ENCODE data around the gene CAVIN1.
"Not testable (repeated sequence)": the region's sequence is repeated elsewhere in the genome, so short reads cannot be mapped to it uniquely, and the experiment has no call there.

The CAVIN1 gene

GRCh38 chr17:42387661-42388380, 35.2 kb downstream of the CAVIN1 start:
- ATAC-seq (ENCODE audit: low read depth) (no peak), DNase-seq (ENCODE audit: low spot score in 2 of 2) (peak in 1 of 2 donors; percentile 30)
- Mint-ChIP-seq H3K4me3 (peak overlapping the region; percentile 91), H3K27me3 (no peaks in the 10 kb centered on the region), H3K27ac (peak overlapping the region; percentile 100), H3K9me3 (no peaks in the 10 kb centered on the region), H3K4me1 (peaks cover 30% of the 10 kb centered on the region), H3K36me3 (no peaks in the 10 kb centered on the region)

DNA sequence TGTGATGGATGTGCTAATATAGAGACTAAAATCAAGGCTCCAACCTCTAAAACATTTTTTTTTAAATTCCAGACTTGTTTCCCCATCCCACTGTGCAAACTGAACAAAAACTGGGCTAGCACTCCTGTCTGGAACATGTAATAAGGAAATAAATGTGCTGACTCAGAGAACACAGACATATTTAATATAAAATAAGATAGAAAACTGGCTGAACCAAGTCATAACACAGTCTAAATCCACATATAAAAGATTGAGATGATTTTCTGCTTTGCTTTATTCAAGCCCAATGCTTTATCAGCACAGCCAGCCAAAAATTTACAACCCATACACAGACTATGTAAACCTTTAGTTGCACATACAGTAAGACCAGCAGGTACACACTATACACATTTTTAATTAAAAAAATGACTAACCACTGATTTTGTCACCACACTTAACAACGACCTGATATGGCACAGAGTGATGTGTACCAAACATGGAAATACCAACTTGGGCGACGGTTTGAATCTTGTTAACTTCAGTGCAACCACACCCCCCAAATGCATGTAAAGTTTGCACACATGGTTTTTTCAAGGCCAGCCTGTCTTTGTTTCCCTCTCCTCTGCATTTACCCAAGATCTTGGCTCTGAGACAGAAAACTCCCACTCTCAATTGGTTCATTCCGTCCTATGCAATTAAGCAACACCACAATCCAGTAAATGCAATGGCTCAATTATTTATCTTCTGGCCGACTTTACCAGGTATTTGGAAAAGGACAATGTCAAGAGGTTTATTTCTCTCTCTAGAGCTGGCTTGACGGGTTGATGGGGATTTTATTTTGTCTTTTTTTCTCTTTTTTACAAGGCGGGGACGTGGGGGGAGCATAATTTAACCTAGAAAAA, 36.0 kb downstream of the CAVIN1 start:
- Mint-ChIP-seq H3K27me3 (no peaks in the 10 kb centered on the region), H3K36me3 (no peaks in the 10 kb centered on the region), H3K4me1 (peaks cover 30% of the 10 kb centered on the region), H3K4me3 (peak overlapping the region; percentile 91), H3K27ac (peak overlapping the region; percentile 100), H3K9me3 (no peaks in the 10 kb centered on the region)
- DNase-seq (ENCODE audit: low spot score in 2 of 2) (no peak), ATAC-seq (ENCODE audit: low read depth) (no peak)

GRCh38 chr17:42381898-42382297, 41.2 kb downstream of the CAVIN1 start:
- H3K9me3 Mint-ChIP-seq, result no peaks in the 10 kb centered on the region
- no peaks in the 10 kb centered on the region for H3K27me3 Mint-ChIP-seq
- no peaks in the 10 kb centered on the region for H3K36me3 Mint-ChIP-seq
- ATAC-seq (ENCODE audit: low read depth) (no peak), DNase-seq (ENCODE audit: low spot score in 2 of 2) (no peak)
- peak overlapping the region; percentile 41 for H3K27ac Mint-ChIP-seq
- H3K4me3 Mint-ChIP-seq, result no peak overlapping the region
- peaks cover 42% of the 10 kb centered on the region for H3K4me1 Mint-ChIP-seq

DNA sequence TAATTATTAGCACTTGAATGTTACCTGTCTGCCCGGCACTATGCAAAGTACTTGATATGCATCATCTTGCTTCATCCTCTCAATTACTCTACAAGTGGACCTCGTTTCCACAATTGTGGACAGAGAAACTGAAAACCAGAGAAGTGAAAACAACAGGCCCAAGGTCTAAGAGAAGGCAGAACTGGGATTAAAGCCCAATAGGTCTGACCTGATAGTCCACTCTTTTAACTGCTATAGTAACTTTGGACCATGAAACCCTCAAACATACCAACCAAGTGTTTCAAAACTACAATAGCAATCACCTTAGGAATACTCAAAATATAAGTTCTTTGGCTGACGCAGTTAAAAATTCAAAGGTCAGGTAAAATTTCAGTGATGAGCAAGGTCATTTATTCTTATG, 42.1 kb downstream of the CAVIN1 start:
- Mint-ChIP-seq H3K4me1 (peaks cover 38% of the 10 kb centered on the region), H3K9me3 (no peaks in the 10 kb centered on the region), H3K36me3 (no peaks in the 10 kb centered on the region), H3K27me3 (no peaks in the 10 kb centered on the region), H3K4me3 (no peak overlapping the region), H3K27ac (no peak overlapping the region)
- DNase-seq (ENCODE audit: low spot score in 2 of 2), result no peak
- ATAC-seq (ENCODE audit: low read depth), result no peak

DNA sequence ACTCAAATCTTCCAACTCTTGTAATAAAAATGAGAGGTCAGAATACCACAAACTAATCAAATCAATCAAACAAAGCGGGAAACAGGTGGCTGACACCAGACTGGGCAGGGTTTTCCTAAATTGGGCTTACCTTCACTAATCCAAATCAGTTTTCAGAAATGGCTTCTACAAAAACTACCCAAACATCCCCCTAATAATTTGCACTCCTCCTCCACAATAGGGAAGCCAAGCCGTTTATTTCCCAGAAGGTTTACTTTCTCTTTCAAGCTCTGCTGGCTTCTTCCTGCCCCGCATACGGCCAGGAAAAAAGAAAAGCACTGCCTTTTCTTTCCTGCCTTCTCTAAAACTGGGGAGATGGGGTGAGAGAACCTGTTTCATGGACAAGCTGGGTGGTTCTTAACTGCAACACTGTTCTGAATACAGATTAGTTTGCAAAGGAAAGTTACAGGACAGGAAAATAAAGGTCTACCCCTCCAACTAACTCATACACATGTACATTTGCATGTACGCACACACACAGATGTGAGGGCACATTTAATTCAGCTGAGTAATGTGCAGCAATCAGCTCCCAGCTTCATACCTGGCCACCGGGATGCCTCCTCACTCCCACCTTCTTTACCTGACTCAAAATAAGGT, 44.0 kb downstream of the CAVIN1 start:
- Mint-ChIP-seq H3K4me1 (peaks cover 37% of the 10 kb centered on the region), H3K4me3 (peak overlapping the region; percentile 83), H3K27me3 (no peaks in the 10 kb centered on the region), H3K9me3 (no peaks in the 10 kb centered on the region), H3K27ac (peak overlapping the region; percentile 93), H3K36me3 (peaks cover 2% of the 10 kb centered on the region)
- peak; percentile 88 for ATAC-seq (ENCODE audit: low read depth)
- DNase-seq (ENCODE audit: low spot score in 2 of 2), result no peak

DNA sequence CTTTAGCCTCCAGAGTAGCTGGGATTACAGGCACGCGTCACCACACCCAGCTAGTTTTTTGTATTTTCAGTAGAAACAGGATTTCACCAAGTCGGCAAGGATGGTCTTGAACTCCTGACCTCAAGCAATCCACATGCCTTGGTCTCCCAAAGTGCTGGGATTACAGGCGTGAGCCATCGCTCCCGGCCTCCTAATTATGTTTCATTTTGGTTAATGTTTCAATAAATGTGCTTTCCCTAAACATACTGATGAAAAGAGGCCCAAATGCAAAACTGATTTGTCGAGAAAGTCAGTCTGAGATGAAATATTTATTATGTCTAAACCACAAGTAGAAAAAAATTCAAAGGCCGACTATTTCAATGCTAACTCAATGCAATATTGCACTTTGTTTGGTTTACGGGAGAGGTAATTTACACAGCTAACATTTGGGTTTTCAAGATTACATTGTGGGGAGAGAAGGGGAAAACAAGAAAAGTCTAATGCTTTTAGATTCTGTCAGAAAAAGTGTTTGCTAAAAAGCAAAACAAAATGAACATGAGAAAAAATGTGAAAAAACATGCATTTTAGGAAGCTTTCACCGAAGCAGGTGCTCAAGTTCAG, 44.6 kb downstream of the CAVIN1 start:
- Mint-ChIP-seq H3K27me3 (no peaks in the 10 kb centered on the region), H3K36me3 (peaks cover 2% of the 10 kb centered on the region), H3K4me3 (peak overlapping the region; percentile 83), H3K9me3 (no peaks in the 10 kb centered on the region), H3K27ac (peak overlapping the region; percentile 93), H3K4me1 (peaks cover 36% of the 10 kb centered on the region)
- no peak for ATAC-seq (ENCODE audit: low read depth)
- no peak for DNase-seq (ENCODE audit: low spot score in 2 of 2)

DNA sequence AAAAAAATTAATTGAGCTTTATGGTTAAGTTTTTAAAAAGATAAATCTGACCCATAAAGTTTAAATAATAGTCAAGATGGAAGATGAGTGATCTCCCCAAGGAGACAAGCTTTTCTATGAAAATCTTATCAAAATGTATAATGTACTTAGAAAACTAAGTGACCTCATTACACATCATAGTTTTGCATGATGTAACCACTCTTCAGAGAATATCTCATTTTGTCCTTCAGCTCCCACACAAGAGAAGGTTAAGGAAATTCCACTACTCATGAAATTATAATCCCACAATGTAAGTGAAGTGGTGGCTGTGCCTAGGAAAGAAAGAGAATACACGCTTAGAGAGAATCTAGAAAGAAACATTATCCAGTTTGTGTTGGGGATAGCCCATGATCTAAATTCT, 49.2 kb downstream of the CAVIN1 start:
- Mint-ChIP-seq H3K27me3 (no peaks in the 10 kb centered on the region), H3K4me1 (peaks cover 24% of the 10 kb centered on the region), H3K27ac (no peak overlapping the region), H3K4me3 (no peak overlapping the region), H3K36me3 (peaks cover 12% of the 10 kb centered on the region), H3K9me3 (peaks cover 2% of the 10 kb centered on the region)
- DNase-seq (ENCODE audit: low spot score in 2 of 2) (no peak), ATAC-seq (ENCODE audit: low read depth) (no peak)

DNA sequence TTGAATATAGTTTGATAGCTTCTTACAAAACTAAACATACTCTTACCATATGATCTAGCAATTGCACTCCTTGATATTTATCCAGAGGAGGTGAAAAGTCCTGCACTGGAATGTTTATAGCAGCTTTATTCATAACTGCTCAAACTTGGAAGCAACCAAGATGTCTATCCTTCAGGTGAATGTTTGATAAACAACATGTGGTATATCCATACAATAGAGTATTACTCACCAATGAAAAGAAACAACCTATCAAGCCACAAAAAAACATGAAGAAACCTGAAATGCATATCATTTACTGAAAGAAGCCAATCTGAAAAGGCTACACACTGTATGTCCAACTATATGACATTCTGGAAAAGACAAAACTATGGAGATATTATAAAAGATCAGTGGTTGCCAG, 50.9 kb downstream of the CAVIN1 start:
- Mint-ChIP-seq H3K27ac (no peak overlapping the region), H3K36me3 (peaks cover 15% of the 10 kb centered on the region), H3K4me1 (peaks cover 17% of the 10 kb centered on the region), H3K9me3 (peaks cover 2% of the 10 kb centered on the region), H3K4me3 (no peak overlapping the region), H3K27me3 (no peaks in the 10 kb centered on the region)
- DNase-seq (ENCODE audit: low spot score in 2 of 2), result no peak
- ATAC-seq (ENCODE audit: low read depth), result no peak

GRCh38 chr17:42368797-42369561, 54.1 kb downstream of the CAVIN1 start:
- peaks cover 15% of the 10 kb centered on the region for H3K36me3 Mint-ChIP-seq
- H3K27ac Mint-ChIP-seq; H3K4me3 Mint-ChIP-seq; DNase-seq (ENCODE audit: low spot score in 2 of 2); H3K9me3 Mint-ChIP-seq; H3K27me3 Mint-ChIP-seq; ATAC-seq (ENCODE audit: low read depth): not testable (repeated sequence)
- H3K4me1 Mint-ChIP-seq, result peaks cover 24% of the 10 kb centered on the region

GRCh38 chr17:42368310-42368709, 54.7 kb downstream of the CAVIN1 start:
- peaks cover 17% of the 10 kb centered on the region for H3K36me3 Mint-ChIP-seq
- H3K27ac Mint-ChIP-seq; ATAC-seq (ENCODE audit: low read depth); DNase-seq (ENCODE audit: low spot score in 2 of 2); H3K9me3 Mint-ChIP-seq; H3K4me3 Mint-ChIP-seq; H3K27me3 Mint-ChIP-seq: not testable (repeated sequence)
- peaks cover 28% of the 10 kb centered on the region for H3K4me1 Mint-ChIP-seq

DNA sequence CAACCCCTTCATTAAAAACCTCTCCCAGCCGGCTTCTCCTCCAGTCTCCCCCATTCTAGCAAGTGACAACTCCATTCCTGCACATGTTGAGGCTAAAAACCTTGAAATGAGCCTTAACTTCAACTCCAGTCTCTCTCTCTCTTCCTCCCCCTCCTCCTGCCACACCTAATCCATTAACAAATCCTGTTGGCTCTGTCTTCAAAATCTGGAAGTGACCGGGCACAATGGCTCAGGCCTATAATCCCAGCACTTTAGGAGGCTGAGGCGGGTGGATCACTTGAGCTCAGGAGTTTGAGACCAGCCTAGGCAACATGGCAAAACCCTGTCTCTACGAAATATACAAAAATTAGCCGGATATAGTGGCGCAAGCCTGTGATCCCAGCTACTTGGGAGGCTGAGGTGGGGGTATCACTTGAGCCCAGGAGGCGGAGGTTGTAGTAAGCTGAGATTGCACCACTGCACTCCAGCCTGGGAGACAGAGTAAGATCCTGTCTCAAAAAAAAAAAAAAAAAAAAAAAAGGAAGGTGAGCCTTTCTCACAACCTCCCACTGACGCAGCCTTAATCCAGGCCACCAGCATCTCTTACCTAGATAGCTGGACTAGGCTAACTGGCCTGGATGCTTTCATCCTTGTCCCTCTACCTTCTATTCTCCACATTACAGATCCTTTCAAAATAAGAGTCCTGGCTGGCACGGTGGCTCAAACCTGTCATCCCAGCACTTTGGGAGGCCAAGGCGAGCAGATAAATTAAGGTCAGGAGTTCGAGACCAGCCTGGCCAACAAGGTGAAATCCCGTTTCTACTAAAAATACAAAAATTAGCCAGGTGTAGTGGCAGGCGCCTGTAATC, 56.7 kb downstream of the CAVIN1 start:
- peaks cover 44% of the 10 kb centered on the region for H3K4me1 Mint-ChIP-seq
- DNase-seq (ENCODE audit: low spot score in 2 of 2); H3K27me3 Mint-ChIP-seq; H3K9me3 Mint-ChIP-seq; ATAC-seq (ENCODE audit: low read depth); H3K27ac Mint-ChIP-seq; H3K4me3 Mint-ChIP-seq: not testable (repeated sequence)
- H3K36me3 Mint-ChIP-seq, result peaks cover 13% of the 10 kb centered on the region

DNA sequence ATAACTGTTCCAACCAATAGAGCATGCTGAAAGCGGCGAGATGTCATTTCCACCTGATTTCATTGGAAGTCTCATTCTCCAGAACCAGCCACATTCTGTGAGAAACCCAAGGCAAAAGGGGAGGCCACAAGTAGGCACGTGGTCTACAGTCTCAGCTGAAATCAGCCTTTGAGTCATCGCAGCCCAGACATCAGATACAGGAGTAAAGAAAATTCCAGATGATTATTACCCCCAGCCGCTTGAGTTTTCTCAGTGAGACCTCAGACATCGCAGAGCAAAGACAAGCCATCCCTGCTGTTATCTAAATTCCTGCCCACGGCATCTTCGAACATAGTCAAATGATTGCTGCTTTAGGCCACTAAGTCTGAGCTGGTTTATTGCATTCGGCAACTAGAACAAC, 57.9 kb downstream of the CAVIN1 start:
- Mint-ChIP-seq H3K4me3 (no peak overlapping the region), H3K27ac (no peak overlapping the region), H3K4me1 (peaks cover 42% of the 10 kb centered on the region), H3K36me3 (peaks cover 10% of the 10 kb centered on the region), H3K9me3 (no peaks in the 10 kb centered on the region), H3K27me3 (no peaks in the 10 kb centered on the region)
- ATAC-seq (ENCODE audit: low read depth) (no peak), DNase-seq (ENCODE audit: low spot score in 2 of 2) (no peak)
